PFSK-1 (cell line): ENCODE measurements around the gene SCUBE2.

ENCODE experiments used
- POLR2AphosphoS5 ChIP-seq: IDR thresholded peaks from 2 replicates; pipeline ENCODE4 v1.6.1; 2012; ENCODE audit warnings: low read depth, mild to moderate bottlenecking, control low read depth, low read length, moderate library complexity
- REST ChIP-seq, 2 experiments: IDR thresholded peaks; 2 replicates each; pipeline versions ENCODE4 v1.6.1 to v1.8.0; 2011 to 2012; ENCODE audit warnings: low read depth in 2 of 2, low read length in 2 of 2, control low read depth in 1 of 2, inconsistent platforms in 1 of 2, mild to moderate bottlenecking in 1 of 2, moderate library complexity in 1 of 2; ENCODE audit not compliant: insufficient read depth in 1 of 2

GRCh38 chr11:9070749-9071491, 20.5 kb downstream of the SCUBE2 start:
- no peak for TF ChIP-seq REST (IDR thresholded peaks at IDR 0.05; ENCODE audit: insufficient read depth in 1 of 2, low read depth in 2 of 2, low read length in 2 of 2)
- no peak for TF ChIP-seq POLR2AphosphoS5
